Omental fat pad (tissue), 4 donors: Measurements from ENCODE around the gene SMARCAL1. TPM values are rescaled to one million over a fixed set of nuclear protein-coding genes. Genes with fewer than 3 reads are reported as not detected.
A peak's percentile ranks its signal among the peaks of the same experiment; 100 is the strongest.

ENCODE experiments used
- ATAC-seq: fragments of 150-250 bp; one replicate; pipeline ENCODE4 v1.9.1; 2016; ENCODE audit warnings: mild to moderate bottlenecking, moderate library complexity; ENCODE audit not compliant: low FRiP score
- DNase-seq: peaks from one replicate; pipeline ENCODE4 v3.0.0-alpha.2; 2019; ENCODE audit warnings: low spot score
- total RNA-seq, 4 donors: library from RNA; depleted of rRNA; stranded (reverse); fragments of >200 nt; gene quantifications; one replicate each; pipeline ENCODE4 v1.1.0, GENCODE V29; 2016
- TF ChIP-seq, protein P1 (sequence below), 3 donors: fragments of 450-650 bp; IDR thresholded peaks; one replicate each; pipeline ENCODE4 v1.5.1; 2016 to 2017; ENCODE audit warnings: antibody characterized with exemption in 3 of 3, mild to moderate bottlenecking in 3 of 3, moderate library complexity in 2 of 3

The SMARCAL1 gene
- total RNA-seq, 4 donors from 2014 or later, result 11.2 to 31.4 (median 14.5) TPM

DNA sequence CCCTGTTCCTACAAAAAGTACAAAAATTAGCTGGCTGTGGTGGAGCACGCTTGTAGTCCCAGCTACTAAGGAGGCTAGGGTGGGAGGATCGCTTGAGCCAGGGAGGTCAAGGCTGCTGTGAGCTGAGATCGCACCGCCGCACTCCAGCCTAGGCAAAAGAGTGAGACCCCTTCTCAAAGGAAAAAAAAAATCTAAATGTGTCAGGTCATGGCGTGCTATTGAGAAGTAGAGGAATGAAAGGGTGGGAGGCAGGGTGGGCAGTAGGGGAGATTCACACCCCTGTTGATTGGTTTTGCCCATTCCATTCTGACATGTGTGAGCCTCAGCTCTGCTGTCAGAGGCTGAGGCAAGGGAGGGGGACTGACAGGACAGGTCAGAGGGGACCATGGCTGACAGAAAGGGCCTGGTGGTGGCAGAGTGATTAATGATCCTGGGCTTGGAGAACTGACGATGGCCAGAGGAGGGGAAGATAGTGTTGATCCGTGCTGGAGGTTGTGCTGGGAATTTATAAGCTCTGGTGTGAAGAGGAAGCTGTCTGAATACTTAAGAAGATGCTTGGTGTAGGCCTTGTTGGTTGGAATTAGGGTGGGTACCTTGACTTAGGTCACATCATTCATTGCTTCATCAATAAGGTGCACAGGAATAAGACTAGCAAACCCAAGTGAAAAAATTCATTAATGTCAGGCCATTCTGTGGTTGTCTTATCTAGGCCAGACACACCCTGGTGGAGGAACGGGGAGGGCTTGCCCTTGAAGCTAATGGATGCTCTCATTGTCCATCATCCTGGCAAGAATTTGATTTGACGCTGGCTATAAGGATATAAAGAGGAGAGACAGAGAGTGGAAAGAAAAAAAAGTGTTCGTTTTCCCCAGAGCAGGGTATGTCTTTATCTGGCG is 19.1 kb upstream of the SMARCAL1 start:
- ATAC-seq (no peak), DNase-seq (no peak)
- TF ChIP-seq, protein P1, sequence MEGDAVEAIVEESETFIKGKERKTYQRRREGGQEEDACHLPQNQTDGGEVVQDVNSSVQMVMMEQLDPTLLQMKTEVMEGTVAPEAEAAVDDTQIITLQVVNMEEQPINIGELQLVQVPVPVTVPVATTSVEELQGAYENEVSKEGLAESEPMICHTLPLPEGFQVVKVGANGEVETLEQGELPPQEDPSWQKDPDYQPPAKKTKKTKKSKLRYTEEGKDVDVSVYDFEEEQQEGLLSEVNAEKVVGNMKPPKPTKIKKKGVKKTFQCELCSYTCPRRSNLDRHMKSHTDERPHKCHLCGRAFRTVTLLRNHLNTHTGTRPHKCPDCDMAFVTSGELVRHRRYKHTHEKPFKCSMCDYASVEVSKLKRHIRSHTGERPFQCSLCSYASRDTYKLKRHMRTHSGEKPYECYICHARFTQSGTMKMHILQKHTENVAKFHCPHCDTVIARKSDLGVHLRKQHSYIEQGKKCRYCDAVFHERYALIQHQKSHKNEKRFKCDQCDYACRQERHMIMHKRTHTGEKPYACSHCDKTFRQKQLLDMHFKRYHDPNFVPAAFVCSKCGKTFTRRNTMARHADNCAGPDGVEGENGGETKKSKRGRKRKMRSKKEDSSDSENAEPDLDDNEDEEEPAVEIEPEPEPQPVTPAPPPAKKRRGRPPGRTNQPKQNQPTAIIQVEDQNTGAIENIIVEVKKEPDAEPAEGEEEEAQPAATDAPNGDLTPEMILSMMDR (IDR thresholded peaks at IDR 0.05), result no peak

DNA sequence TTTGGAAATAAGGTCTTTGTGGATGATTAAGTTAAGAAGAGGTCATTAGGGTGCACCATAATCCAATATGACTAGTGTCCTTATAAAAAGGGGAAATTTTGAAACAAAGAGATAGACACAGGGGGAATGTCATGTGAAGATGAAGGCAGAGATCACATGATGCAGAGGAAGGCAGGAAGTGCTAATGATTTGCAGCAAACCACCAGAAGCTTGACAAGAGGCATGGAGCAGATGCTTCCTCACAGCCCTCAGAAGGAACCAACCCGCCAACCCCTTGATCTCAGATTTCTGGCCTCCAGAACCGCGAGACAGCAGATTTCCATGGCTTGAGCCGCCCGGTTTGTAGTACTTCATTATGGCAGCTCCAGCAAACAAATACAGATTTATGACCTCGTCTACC is 17.4 kb upstream of the SMARCAL1 start:
- ATAC-seq (no peak), DNase-seq (no peak)
- TF ChIP-seq, protein P1 (IDR thresholded peaks at IDR 0.05), result no peak

DNA sequence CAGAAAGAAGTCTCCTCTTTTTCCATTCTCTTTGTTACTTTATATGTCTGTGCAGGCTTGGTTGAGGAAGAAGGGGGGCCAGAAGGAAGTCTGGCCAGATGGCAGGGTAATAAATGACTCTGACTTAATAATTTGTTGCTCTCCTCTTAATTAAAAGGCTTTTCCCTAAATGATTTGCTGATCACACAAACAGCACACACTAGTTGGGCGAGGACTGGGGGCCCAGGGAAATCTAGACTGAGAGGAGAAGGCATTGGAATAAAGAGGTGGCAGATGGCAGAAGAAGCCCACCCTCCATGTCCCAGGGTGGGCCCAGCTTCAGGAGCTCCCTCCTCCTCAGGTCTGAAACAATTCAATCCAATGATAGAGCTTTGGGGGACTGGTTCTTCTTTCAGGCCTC is 12.7 kb upstream of the SMARCAL1 start:
- TF ChIP-seq, protein P1 (IDR thresholded peaks at IDR 0.05), result no peak
- DNase-seq, result no peak

DNA sequence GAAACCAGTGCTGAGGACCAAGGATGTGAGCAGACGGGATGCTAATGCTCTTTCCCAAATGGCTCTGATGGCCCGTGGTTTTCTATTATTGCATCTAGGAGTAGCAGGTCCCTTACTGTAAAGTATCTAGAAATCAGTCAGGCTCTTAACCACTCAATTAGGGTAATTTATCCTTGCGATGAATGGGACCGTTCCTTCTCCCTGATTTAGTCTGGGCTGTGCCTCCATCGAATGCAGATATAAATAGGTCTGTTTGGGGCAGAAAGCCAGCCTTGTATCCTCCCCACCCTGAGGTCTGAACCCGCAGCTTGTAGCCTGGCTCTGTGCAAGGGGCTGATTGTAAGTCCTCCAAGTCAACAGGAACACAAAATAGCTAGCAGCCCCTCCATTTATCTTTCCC is 9.5 kb upstream of the SMARCAL1 start:
- no peak for DNase-seq
- TF ChIP-seq, protein P1 (IDR thresholded peaks at IDR 0.05), result no peak
- no peak for ATAC-seq

More for the DNA sequence above, 12.7 kb upstream of the SMARCAL1 start:
- no peak for ATAC-seq

DNA sequence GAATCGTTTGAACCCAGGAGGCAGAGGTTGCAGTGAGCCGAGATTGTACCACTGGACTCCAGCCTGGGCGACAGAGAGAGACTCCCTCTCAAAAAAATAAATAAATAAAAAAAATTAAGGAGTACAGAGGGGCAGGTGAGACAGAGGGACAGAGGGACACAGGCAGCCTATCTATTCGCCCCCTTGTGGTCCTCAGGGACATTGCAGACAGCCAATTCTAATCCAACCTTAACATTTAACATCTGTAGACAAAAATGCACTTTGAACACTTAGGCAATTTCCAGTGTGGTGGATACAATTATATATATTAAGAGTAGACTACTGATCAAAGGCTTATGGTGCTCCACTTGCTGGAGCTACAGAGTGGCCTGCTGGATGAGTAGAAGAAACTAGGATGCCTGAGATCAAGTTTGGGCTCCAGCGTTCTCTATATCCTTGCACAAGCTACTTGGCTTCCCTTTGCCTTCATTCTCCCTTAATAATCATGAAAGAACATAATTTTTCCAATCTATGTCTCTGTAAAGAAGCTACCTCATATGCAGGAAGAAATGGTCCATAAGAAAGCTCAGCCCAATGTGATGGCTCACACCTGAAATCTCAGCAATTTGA is 8.2 kb upstream of the SMARCAL1 start:
- TF ChIP-seq, protein P1 (IDR thresholded peaks at IDR 0.05), result peak in 1 of 3 donors; percentile 35

DNA sequence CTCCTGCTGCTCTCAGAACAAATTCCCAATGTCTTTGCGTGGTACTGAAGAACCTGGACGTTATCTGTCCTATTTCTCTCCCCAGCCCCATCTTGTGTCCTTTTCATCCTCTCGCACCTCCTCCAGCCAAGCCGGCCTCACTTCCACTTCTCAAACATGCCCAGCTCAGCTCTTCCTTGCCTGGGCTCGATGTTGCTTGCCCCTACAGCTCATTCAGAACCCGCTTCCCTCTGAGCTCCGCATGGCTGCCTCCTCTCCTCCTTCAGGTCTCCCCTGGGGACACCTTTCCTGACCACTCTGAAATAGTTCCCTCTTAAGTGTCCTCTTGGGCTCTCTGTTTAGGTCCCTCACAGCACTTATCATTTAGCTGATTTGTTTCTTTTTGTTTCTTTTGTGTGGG is 6.7 kb upstream of the SMARCAL1 start:
- TF ChIP-seq, protein P1 (IDR thresholded peaks at IDR 0.05), result no peak
- DNase-seq, result no peak
- no peak for ATAC-seq

More for the DNA sequence above, 8.2 kb upstream of the SMARCAL1 start:
- ATAC-seq (no peak), DNase-seq (no peak)
